CD4-positive, CD25-positive, alpha-beta regulatory T cell (primary cell): ENCODE measurements around the gene FAM20C. TPM values are rescaled to one million over a fixed set of nuclear protein-coding genes. Genes with fewer than 3 reads are reported as not detected.

Experiments used
- ATAC-seq, 2 donors: fragments of 150-1000 bp; cut with Tn5 transposase; one replicate each; pipeline ENCODE4 v1.10.0; 2021; ENCODE audit warnings: low read depth in 2 of 2, moderate number of reproducible peaks in 2 of 2, moderate library complexity in 1 of 2
- DNase-seq, 3 donors: peaks; one replicate each; pipeline versions ENCODE4 v3.0.0 to v3.0.0-alpha.2; 2012 to 2022; ENCODE audit warnings: mixed read lengths in 1 of 3
- H3K27ac ChIP-seq: one replicate; pipeline ENCODE4 v1.7.0; 2013; ENCODE audit warnings: mild to moderate bottlenecking, low read length; ENCODE audit not compliant: insufficient read depth, poor library complexity, severe bottlenecking
- H3K27me3 ChIP-seq: one replicate; pipeline ENCODE4 v1.7.0; 2013; ENCODE audit warnings: low read length; ENCODE audit not compliant: control insufficient read depth, insufficient read depth
- H3K36me3 ChIP-seq: one replicate; pipeline ENCODE4 v1.7.0; 2013; ENCODE audit warnings: mild to moderate bottlenecking, low read length, moderate library complexity; ENCODE audit not compliant: control insufficient read depth, insufficient read depth
- H3K4me1 ChIP-seq: 2 replicates; pipeline ENCODE4 v1.7.0; 2013; ENCODE audit warnings: mild to moderate bottlenecking, low read length; ENCODE audit not compliant: insufficient read depth, control insufficient read depth, poor library complexity, severe bottlenecking
- H3K4me3 ChIP-seq: one replicate; pipeline ENCODE4 v1.7.0; 2013; ENCODE audit warnings: low read depth, mild to moderate bottlenecking, low read length, moderate library complexity
- H3K9me3 ChIP-seq, 2 experiments: 1 replicate in 1 of 2; 2 replicates in 1 of 2; pipeline ENCODE4 v1.7.0; 2013; ENCODE audit warnings: low read length in 2 of 2, mild to moderate bottlenecking in 1 of 2, moderate library complexity in 1 of 2; ENCODE audit not compliant: control insufficient read depth in 2 of 2
- H3K27ac Mint-ChIP-seq, 3 donors: one replicate each; pipeline ENCODE4 v1.8.0; 2020 to 2022; ENCODE audit warnings: mild to moderate bottlenecking in 3 of 3, mixed read lengths in 3 of 3, moderate library complexity in 2 of 3
- H3K27me3 Mint-ChIP-seq: one replicate; pipeline ENCODE4 v1.8.0; 2022; ENCODE audit warnings: mild to moderate bottlenecking, mixed read lengths
- H3K36me3 Mint-ChIP-seq: one replicate; pipeline ENCODE4 v1.8.0; 2020; ENCODE audit warnings: mixed read lengths
- H3K4me1 Mint-ChIP-seq, 4 donors: one replicate each; pipeline ENCODE4 v1.8.0; 2020 to 2022; ENCODE audit warnings: mixed read lengths in 4 of 4, mild to moderate bottlenecking in 1 of 4
- H3K4me3 Mint-ChIP-seq, 4 donors: one replicate each; pipeline ENCODE4 v1.8.0; 2020 to 2022; ENCODE audit warnings: mild to moderate bottlenecking in 4 of 4, mixed read lengths in 4 of 4, moderate library complexity in 3 of 4
- H3K9me3 Mint-ChIP-seq, 7 donors: one replicate each; pipeline ENCODE4 v1.8.0; 2020 to 2022; ENCODE audit warnings: mixed read lengths in 7 of 7, mild to moderate bottlenecking in 3 of 7, moderate library complexity in 2 of 7
- polyA plus RNA-seq, 4 donors: library from polyadenylated mRNA; unstranded; fragments of 300-500 nt; fragmentation: Illumina TruSeq; gene quantifications; one replicate each; pipeline ENCODE4 v1.2.3, GENCODE V29; 2021
- total RNA-seq: library from RNA; stranded (reverse); gene quantifications from one replicate; pipeline ENCODE4 v1.2.3, GENCODE V29; 2022

The FAM20C gene
- total and polyA plus RNA-seq, 5 donors from 2014 or later, result not detected

DNA sequence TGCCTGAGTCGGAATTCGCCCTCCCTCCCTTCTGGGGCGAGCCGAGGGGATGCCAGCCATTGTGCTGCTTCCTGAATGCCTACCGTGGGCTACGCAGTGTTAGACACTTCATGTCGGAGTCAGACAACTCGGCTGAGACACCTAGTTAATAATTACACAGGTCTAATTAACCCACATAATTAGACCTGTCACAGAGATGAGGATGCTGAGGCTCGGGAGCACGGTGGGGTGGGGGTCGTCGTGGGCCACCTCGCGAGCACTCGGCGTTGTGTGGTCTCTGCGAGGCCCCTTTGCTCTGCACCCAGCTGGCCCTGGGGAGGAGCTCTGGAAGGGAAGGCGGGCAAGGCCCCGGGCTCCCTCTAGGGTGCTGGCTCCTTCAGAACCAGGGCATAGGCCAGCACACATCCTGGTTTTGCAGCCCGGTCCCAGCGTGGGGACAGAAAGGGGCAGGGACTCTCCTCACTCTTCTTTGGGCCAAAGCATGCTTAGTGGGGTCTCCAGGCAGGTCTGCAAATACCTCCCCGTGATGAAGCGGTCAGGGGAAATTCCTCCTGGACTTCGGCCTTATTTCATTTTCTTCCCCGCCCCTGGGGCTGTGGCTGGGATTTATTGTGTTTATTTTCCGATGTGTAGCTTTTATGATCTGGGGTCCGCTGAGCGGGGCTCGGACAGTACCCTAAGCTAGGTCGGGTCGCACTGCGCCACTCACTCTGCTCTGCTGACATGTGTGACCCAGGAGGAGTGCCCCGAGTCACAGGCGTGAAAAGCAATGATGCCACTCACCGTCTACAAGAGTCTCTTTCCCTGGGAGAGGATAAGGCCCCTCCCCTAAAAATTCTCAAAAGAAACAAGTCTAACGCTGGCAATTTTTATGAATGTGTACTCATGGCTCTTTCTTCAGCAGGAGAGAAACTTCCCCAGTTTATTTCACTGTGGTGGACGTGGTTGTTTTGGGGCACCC is 92.7 kb downstream of the FAM20C start:
- H3K36me3 Mint-ChIP-seq, result no peaks in the 10 kb centered on the region

DNA sequence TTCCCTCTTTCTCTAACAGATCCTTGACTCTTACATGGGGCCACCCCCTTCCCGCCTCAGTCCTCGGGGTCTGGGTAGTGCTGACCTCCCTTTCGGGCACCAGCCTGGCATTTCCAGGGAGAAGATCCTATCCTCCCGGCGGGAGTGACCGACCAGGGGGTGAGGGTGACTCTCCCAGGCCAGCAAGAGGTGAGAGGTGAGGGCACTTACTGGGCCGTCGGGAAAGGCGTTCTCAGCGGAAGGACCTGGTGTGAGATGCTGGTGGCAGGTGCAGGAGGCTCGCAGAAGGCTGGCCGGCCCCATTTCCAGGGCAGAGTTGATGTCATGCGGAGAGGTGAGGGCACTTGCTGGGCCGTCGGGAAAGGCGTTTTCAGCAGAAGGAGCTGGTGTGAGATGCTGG is 93.4 kb downstream of the FAM20C start:
- DNase-seq, result no peak

More for the DNA sequence above, 92.7 kb downstream of the FAM20C start:
- H3K27me3 ChIP-seq, result no peaks in the 10 kb centered on the region
- Mint-ChIP-seq H3K27me3 (peaks cover 20% of the 10 kb centered on the region), H3K4me3 (no peak overlapping the region), H3K4me1 (no peaks in the 10 kb centered on the region), H3K9me3 (peaks cover 0 to 3% (median 0%) of the 10 kb centered on the region in 7 donors), H3K27ac (no peak overlapping the region)
- no peaks in the 10 kb centered on the region for H3K36me3 ChIP-seq
- ATAC-seq (no peak), DNase-seq (no peak)
- no peak overlapping the region for H3K27ac ChIP-seq
- H3K4me3 ChIP-seq, result no peak overlapping the region
- no peaks in the 10 kb centered on the region for H3K4me1 ChIP-seq
- H3K9me3 ChIP-seq, result no peaks in the 10 kb centered on the region

DNA sequence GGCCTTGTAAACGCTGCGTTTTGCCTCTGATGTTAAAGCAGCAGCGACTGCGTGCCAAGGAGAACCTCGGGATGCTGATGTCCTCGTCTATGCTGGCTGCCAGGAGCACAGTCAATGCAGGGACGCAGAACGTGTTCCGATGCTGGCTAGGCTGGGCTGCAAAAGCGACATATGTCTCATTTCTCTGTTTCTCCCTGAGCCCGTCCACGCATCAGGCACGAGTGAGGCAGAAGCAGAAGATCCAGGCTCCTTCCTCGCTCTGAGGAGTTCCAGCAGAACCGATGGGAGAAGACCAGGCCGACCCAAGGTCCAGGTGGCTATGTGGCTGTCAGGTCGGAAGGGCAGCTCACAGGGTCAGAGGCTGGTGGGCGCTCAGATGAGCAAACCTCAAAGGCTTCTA is 93.9 kb downstream of the FAM20C start:
- Histone ChIP-seq H3K27me3 (no peaks in the 10 kb centered on the region), H3K4me1 (no peaks in the 10 kb centered on the region), H3K27ac (no peak overlapping the region), H3K9me3 (no peaks in the 10 kb centered on the region), H3K36me3 (no peaks in the 10 kb centered on the region), H3K4me3 (no peak overlapping the region)
- Mint-ChIP-seq H3K9me3 (peaks cover 0 to 2% (median 0%) of the 10 kb centered on the region in 7 donors), H3K36me3 (no peaks in the 10 kb centered on the region), H3K27me3 (peaks cover 20% of the 10 kb centered on the region), H3K4me3 (no peak overlapping the region), H3K27ac (no peak overlapping the region), H3K4me1 (no peaks in the 10 kb centered on the region)
- no peak for ATAC-seq
- DNase-seq, result no peak

More for the DNA sequence above, 93.4 kb downstream of the FAM20C start:
- Histone ChIP-seq H3K36me3 (no peaks in the 10 kb centered on the region), H3K9me3 (no peaks in the 10 kb centered on the region), H3K4me3 (no peak overlapping the region), H3K27ac (no peak overlapping the region), H3K4me1 (no peaks in the 10 kb centered on the region), H3K27me3 (no peaks in the 10 kb centered on the region)
- ATAC-seq, result no peak
- peaks cover 0 to 3% (median 0%) of the 10 kb centered on the region in 7 donors for H3K9me3 Mint-ChIP-seq
- peaks cover 20% of the 10 kb centered on the region for H3K27me3 Mint-ChIP-seq
- H3K27ac Mint-ChIP-seq, result no peak overlapping the region
- H3K4me1 Mint-ChIP-seq, result no peaks in the 10 kb centered on the region
- H3K36me3 Mint-ChIP-seq, result no peaks in the 10 kb centered on the region
- no peak overlapping the region for H3K4me3 Mint-ChIP-seq

DNA sequence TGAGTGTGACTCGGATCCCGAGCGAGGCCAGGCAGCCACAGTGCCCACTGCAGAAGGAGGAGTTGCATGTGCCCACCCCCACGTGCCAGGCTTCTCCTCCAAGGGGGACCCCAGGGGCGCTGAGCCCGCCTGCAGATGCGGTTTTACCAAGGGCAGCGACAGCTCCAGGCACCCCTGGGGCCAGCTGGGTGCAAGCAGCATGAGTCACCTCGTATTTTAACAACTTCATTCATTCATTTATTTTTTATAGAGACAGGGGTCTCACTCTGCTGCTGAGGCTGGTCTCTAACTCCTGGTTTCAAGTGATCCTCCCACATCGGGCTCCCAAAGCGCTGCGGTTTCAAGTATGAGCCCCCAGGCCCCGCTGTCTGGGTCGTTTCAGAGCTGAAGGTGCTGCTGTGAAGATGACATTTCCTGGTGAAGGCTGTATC is 96.3 kb downstream of the FAM20C start:
- Histone ChIP-seq H3K4me3 (no peak overlapping the region), H3K9me3 (no peaks in the 10 kb centered on the region), H3K4me1 (no peaks in the 10 kb centered on the region), H3K27me3 (peaks cover 8% of the 10 kb centered on the region), H3K36me3 (no peaks in the 10 kb centered on the region), H3K27ac (no peak overlapping the region)
- ATAC-seq, result no peak
- H3K4me1 Mint-ChIP-seq, result no peaks in the 10 kb centered on the region
- no peak overlapping the region for H3K27ac Mint-ChIP-seq
- no peak overlapping the region for H3K4me3 Mint-ChIP-seq
- no peak for DNase-seq
- no peaks in the 10 kb centered on the region for H3K36me3 Mint-ChIP-seq
- H3K9me3 Mint-ChIP-seq, result no peaks in the 10 kb centered on the region
- H3K27me3 Mint-ChIP-seq, result peaks cover 35% of the 10 kb centered on the region

DNA sequence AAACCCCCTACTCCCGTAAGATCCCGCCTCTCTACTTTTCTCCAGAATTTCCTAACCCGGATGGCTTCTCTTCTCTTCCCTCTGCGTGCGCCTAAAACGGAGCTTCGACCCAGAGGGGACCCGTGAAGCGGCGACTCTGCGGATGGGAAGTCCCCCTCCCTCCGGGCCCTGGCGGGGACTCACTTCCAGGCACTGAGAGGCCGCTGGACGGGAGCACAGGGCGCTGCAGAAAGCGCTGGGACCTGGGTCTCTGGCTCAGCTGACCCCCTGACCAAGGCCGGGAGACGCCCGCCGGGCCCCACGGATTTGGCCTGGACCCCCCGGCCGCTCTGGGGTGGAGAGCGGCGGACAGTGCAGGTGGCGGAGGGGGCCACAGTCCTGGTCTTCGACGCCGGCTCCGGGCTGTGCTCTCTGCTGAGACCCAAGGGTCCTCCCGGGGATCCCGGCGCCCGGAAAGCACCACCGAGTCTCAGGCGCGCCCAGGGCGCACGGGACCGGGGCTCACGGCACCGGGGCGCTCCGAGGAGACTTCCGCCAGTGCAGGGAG is 96.9 kb downstream of the FAM20C start:
- H3K27ac ChIP-seq, result no peak overlapping the region
- Mint-ChIP-seq H3K36me3 (no peaks in the 10 kb centered on the region), H3K27me3 (peaks cover 35% of the 10 kb centered on the region), H3K4me1 (no peaks in the 10 kb centered on the region), H3K4me3 (no peak overlapping the region), H3K27ac (no peak overlapping the region), H3K9me3 (no peaks in the 10 kb centered on the region)
- no peak for ATAC-seq
- H3K4me1 ChIP-seq, result no peaks in the 10 kb centered on the region
- no peaks in the 10 kb centered on the region for H3K36me3 ChIP-seq
- H3K27me3 ChIP-seq, result peaks cover 8% of the 10 kb centered on the region
- H3K9me3 ChIP-seq, result no peaks in the 10 kb centered on the region
- no peak overlapping the region for H3K4me3 ChIP-seq
- no peak for DNase-seq

DNA sequence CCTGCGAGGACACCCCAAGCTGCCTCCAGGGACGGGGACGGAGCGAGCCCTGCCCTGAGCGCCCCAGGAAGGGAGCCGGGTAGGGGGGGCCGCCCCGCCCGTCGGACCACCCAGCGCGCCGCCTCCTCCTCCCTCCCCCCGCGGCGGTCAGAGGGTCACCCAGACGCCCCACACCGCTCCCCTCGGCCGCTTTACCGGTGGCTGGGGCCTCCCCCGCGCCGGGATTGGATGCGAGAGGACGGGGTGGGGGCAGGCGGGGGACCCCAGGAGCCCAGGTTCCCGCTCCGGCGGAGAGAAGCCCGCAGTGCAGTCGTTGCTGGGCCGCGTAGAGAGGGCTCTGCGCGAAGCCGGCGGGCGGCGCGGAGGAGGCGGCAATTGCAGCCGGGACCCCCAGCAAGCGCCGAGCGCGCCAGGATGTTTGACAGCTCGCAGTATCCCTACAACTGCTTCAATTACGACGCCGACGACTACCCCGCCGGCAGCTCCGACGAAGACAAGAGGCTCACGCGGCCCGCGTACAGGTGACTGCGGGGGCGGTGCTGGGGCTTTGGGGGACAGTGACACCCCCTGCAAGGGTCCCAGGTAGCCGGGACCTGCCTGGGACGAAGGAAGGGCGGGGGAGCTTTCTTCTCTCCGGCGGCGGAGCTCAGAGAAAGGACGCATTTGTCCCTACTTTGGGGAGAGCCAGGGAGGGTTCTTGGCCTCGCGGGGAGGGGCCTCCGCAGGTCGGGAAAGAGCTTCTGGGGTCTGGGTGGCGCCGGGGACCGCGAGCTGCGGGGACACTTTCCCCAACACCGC is 97.6 kb downstream of the FAM20C start, which contains the start of gene FOXL3:
TSS of gene FOXL3 (plus strand) at position 415 of the 798 bp plus-strand sequence. CDS start at position 415, 0 bp downstream.
- Mint-ChIP-seq H3K9me3 (no peaks in the 10 kb centered on the region), H3K27ac (no peak within 1 kb of the TSS), H3K36me3 (no peaks in the 10 kb centered on the region), H3K4me3 (no peak within 1 kb of the TSS), H3K27me3 (peaks cover 35% of the 10 kb centered on the region), H3K4me1 (no peaks in the 10 kb centered on the region)
- Histone ChIP-seq H3K4me1 (no peaks in the 10 kb centered on the region), H3K4me3 (no peak within 1 kb of the TSS), H3K27ac (no peak within 1 kb of the TSS), H3K9me3 (no peaks in the 10 kb centered on the region), H3K36me3 (no peaks in the 10 kb centered on the region), H3K27me3 (peaks cover 8% of the 10 kb centered on the region)
- DNase-seq (no peak), ATAC-seq (no peak)

DNA sequence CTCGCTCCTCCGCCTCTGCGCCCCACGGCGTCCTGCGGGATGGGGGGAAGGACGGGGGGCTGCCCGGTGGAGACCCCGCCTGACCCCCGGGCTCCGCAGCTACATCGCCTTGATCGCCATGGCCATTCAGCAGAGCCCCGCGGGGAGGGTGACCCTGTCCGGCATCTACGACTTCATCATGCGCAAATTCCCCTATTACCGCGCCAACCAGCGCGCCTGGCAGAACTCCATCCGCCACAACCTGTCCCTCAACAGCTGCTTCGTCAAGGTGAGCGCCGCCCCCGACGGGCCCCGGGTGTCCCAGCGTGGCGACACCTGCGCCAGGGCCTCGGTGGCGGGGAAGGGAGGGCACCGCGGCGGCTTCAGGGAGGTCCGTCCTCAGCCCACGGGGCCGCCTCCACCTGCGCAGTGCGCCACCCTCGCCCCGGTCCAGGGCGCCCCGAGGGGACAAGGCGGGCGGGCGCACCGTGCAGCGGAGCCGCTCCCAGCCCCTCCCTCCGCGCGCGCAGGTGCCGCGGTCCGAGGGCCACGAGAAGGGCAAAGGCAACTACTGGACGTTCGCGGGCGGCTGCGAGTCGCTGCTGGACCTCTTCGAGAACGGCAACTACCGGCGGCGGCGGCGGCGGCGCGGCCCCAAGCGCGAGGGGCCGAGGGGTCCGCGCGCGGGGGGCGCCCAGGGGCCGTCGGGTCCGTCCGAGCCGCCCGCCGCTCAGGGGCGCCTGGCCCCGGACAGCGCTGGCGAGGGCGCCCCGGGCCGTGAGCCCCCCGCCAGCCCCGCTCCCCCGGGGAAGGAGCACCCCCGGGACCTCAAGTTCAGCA is 98.4 kb downstream of the FAM20C start:
- no peaks in the 10 kb centered on the region for H3K4me1 Mint-ChIP-seq
- Histone ChIP-seq H3K27me3 (peaks cover 8% of the 10 kb centered on the region), H3K4me3 (no peak overlapping the region), H3K36me3 (no peaks in the 10 kb centered on the region), H3K4me1 (no peaks in the 10 kb centered on the region), H3K27ac (no peak overlapping the region), H3K9me3 (no peaks in the 10 kb centered on the region)
- DNase-seq (no peak), ATAC-seq (no peak)
- H3K9me3 Mint-ChIP-seq, result no peaks in the 10 kb centered on the region
- peaks cover 34% of the 10 kb centered on the region for H3K27me3 Mint-ChIP-seq
- no peak overlapping the region for H3K27ac Mint-ChIP-seq
- H3K36me3 Mint-ChIP-seq, result no peaks in the 10 kb centered on the region
- no peak overlapping the region for H3K4me3 Mint-ChIP-seq
